Midbrain (tissue), 1 donor: Measurements from ENCODE around the gene KCP.

Source experiments
- DNase-seq: peaks from one replicate; lab custom pipeline; 2025; lab: John Stamatoyannopoulos, UW

KCP gene

GRCh38 chr7:128841171-128841690, 69.3 kb downstream of the KCP start:
- DNase-seq = no peak

GRCh38 chr7:128840326-128841170, 70.0 kb downstream of the KCP start:
- DNase-seq = no peak

- no peak for DNase-seq
These were observed 70.7 kb downstream of the KCP start for GRCh38 chr7:128839751-128840177.

- no peak for DNase-seq
These were observed 71.4 kb downstream of the KCP start for GRCh38 chr7:128838981-128839731.

- DNase-seq = no peak
These were observed 72.3 kb downstream of the KCP start for GRCh38 chr7:128838109-128838779.

- no peak for DNase-seq
These were observed 73.0 kb downstream of the KCP start for GRCh38 chr7:128837521-128837921.

- DNase-seq = peak; percentile 55
These were observed 73.7 kb downstream of the KCP start for GRCh38 chr7:128836729-128837348.

- peak; percentile 42 for DNase-seq
These were observed 74.5 kb downstream of the KCP start for GRCh38 chr7:128835790-128836641.

- DNase-seq = no peak
These were observed 75.2 kb downstream of the KCP start for GRCh38 chr7:128835231-128835751.

- no peak for DNase-seq
These were observed 76.6 kb downstream of the KCP start for GRCh38 chr7:128833946-128834325.

GRCh38 chr7:128833148-128833945, 77.2 kb downstream of the KCP start:
- peak; percentile 63 for DNase-seq

GRCh38 chr7:128832880-128833147, 77.7 kb downstream of the KCP start:
- DNase-seq = no peak

GRCh38 chr7:128831994-128832879, 78.3 kb downstream of the KCP start:
- no peak for DNase-seq

GRCh38 chr7:128831178-128831993, 79.1 kb downstream of the KCP start:
- DNase-seq = no peak

GRCh38 chr7:128830231-128831177, 80.0 kb downstream of the KCP start, which contains the start of gene FLNC:
Gene FLNC, plus strand, starts transcription at chr7:128830406. Its CDS starts 232 bp downstream, at chr7:128830638.
- DNase-seq = no peak

GRCh38 chr7:128829391-128830166, 80.9 kb downstream of the KCP start:
- no peak for DNase-seq
